Right lung (tissue), 5 donors: ENCODE data around the gene SYT12. TPM values are rescaled to one million over a fixed set of nuclear protein-coding genes. Genes with fewer than 3 reads are reported as not detected.

Source experiments
- DNase-seq, 2 donors: peaks; one replicate each; pipeline ENCODE4 v3.0.0-alpha.2; 2013
- polyA plus RNA-seq, 5 donors: library from polyadenylated mRNA; unstranded; fragments of 120-200 nt; gene quantifications; one replicate each; pipeline versions ENCODE4 v1.2.1 to v1.2.3, GENCODE V29; 2013; ENCODE audit warnings: inconsistent platforms in 1 of 5, low replicate concordance in 1 of 5; ENCODE audit not compliant: insufficient read length in 5 of 5, insufficient read depth in 1 of 5

The SYT12 gene
- polyA plus RNA-seq, 5 donors = 0.04 to 0.31 (median 0.10) TPM

- no peak for DNase-seq
Observed at GRCh38 chr11:67055812-67056211, 32.9 kb downstream of the SYT12 start.

- DNase-seq = no peak
Observed at GRCh38 chr11:67056267-67057204, 33.6 kb downstream of the SYT12 start, which contains the start of gene RHOD. TSS of gene RHOD (plus strand) at chr11:67056847. CDS start at chr11:67056903, 56 bp downstream.

- DNase-seq = no peak
Observed at GRCh38 chr11:67057205-67057672, 34.3 kb downstream of the SYT12 start.

GRCh38 chr11:67058506-67058905 lies 35.6 kb downstream of the SYT12 start:
- no peak for DNase-seq

- DNase-seq = no peak
Observed at GRCh38 chr11:67059671-67060070, 36.7 kb downstream of the SYT12 start.

- DNase-seq = no peak
Observed at GRCh38 chr11:67060111-67060522, 37.2 kb downstream of the SYT12 start.

- no peak for DNase-seq
Observed at GRCh38 chr11:67062526-67063373, 39.8 kb downstream of the SYT12 start.

GRCh38 chr11:67066333-67066709 lies 43.4 kb downstream of the SYT12 start:
- no peak for DNase-seq

- DNase-seq = no peak
Observed at GRCh38 chr11:67071420-67072284, 48.7 kb downstream of the SYT12 start.

- no peak for DNase-seq
Observed at GRCh38 chr11:67072295-67072694, 49.4 kb downstream of the SYT12 start.

GRCh38 chr11:67073908-67074307 lies 51.0 kb downstream of the SYT12 start:
- no peak for DNase-seq

- DNase-seq = no peak
Observed at GRCh38 chr11:67076202-67076601, 53.3 kb downstream of the SYT12 start.

GRCh38 chr11:67079065-67079705 lies 56.3 kb downstream of the SYT12 start:
- DNase-seq = no peak

GRCh38 chr11:67082071-67082791 lies 59.3 kb downstream of the SYT12 start:
- DNase-seq = peak in 1 of 2 donors; percentile 54

- no peak for DNase-seq
Observed at GRCh38 chr11:67083786-67084366, 60.9 kb downstream of the SYT12 start.

GRCh38 chr11:67085617-67086016 lies 62.7 kb downstream of the SYT12 start:
- no peak for DNase-seq

- DNase-seq = no peak
Observed at GRCh38 chr11:67090717-67091116, 67.8 kb downstream of the SYT12 start.

- no peak for DNase-seq
Observed at GRCh38 chr11:67095214-67095507, 72.2 kb downstream of the SYT12 start.

- DNase-seq = no peak
Observed at GRCh38 chr11:67098799-67099429, 76.0 kb downstream of the SYT12 start.
